HG02852 (cell line): ENCODE measurements around the gene TMEM35A.
"Not testable (repeated sequence)": the region's sequence is repeated elsewhere in the genome, so short reads cannot be mapped to it uniquely, and the experiment has no call there.

ENCODE experiments used
- ATAC-seq: cut with Tn5 transposase; IDR thresholded peaks from one replicate; pipeline ENCODE4 v1.9.1; 2021; ENCODE audit warnings: mild to moderate bottlenecking, moderate library complexity; ENCODE audit not compliant: unreplicated experiment

The TMEM35A gene, protein sequence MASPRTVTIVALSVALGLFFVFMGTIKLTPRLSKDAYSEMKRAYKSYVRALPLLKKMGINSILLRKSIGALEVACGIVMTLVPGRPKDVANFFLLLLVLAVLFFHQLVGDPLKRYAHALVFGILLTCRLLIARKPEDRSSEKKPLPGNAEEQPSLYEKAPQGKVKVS

DNA sequence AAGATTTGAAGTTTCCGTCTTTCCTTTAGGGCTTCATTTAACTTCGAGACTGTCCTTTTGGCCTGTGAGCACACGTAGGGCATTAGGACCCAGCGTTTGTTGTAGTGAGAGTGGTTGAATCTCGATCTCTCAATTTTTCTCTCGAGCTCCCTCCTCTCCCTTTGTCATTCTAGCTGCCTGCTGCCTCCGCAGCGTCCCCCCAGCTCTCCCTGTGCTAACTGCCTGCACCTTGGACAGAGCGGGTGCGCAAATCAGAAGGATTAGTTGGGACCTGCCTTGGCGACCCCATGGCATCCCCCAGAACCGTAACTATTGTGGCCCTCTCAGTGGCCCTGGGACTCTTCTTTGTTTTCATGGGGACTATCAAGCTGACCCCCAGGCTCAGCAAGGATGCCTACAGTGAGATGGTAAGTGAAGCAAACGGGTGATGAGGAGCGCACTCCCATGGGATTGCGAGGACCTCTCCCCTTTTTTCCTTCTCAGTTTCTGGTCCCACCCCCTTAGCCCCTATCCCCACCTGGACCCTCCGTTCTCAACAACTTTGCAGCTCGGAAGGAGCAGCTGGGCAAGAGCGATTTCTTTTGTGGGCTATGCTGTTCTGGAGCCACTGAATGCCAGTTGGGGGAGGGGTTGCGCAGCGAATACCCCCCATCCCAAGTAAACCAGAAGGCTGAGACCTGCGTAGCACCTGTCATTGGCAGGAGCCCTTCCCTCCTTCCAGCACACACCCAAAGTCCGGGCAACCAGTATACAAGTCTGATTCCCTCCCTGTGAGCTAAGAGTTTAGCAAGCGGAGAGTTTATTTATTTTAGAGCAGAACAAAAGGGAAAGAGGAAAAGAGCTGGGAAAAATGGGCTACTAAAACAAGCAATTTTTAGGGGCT, at the start of gene TMEM35A:
Gene TMEM35A, plus strand, starts transcription at position 164 of the 883 bp plus-strand sequence. Its CDS starts 124 bp downstream, at position 288.
- ATAC-seq: no peak

DNA sequence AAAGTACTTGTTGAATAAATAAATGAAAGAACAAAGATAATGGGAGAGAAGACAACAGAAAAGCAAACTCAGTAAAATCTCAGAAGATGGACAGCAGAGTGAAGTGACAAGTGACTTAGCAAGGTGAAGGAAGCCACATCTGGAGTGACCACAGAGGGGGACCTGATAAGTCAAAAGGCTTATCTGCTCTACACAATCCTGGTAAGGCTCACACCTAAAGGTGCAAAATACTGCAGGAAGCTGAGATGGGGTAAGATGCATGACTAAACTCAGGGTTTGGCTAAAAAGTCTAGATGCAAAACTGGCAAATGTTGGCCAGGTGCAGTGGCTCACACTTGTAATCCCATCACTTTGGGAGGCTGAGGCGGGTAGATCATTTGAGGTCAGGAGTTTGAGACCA, 49.0 kb upstream of the TMEM35A start:
- no peak for ATAC-seq

GRCh38 chrX:101037231-101037630, 41.4 kb upstream of the TMEM35A start:
- no peak for ATAC-seq

DNA sequence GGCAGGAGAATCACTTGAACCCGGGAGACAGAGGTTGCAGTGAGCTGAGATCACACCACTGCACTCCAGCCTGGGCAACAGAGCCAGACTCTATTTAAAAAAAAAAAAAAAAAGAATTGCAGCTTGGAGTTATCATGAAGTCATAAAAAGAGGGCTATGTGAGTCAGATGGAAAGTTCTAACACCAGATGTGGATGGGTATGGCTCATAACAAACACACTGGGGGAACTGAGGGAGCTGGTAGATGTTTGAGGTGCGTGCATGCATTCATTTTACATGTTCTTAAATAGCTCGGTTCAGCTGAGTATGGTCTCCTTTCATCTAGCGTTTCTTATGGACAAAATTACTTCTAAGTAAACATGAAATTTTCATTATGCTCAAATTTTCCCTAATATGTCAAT, 38.5 kb upstream of the TMEM35A start:
- no peak for ATAC-seq

DNA sequence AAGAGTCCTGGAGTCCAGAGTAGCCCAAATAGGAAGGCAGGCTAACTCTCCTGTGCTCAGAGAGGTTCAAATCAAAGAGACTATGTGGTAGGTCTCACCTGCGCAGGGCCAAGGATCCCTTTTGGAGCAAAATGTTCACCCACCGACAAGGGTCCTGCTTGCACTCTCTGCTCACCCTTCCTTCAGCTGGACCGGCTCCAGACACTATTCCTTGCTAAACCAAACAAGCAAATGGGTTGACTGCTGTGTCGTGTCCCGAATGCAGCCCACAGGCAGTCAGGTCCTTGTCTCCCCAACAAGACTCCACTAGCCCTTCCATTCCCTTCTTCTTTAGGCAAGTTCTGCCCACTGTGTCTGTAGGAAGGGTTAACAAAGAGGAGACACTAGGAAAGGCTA, 27.5 kb upstream of the TMEM35A start:
- ATAC-seq: peak; percentile 8

GRCh38 chrX:101051549-101052302, 27.0 kb upstream of the TMEM35A start, which contains the start of gene TRMT2B:
Gene TRMT2B (minus strand): TSS chrX:101052111. CDS start chrX:101042289, 9,822 bp downstream.
- ATAC-seq: peak; percentile 94

GRCh38 chrX:101056551-101056950, 22.1 kb upstream of the TMEM35A start:
- not testable (repeated sequence) for ATAC-seq

- peak; percentile 94 for ATAC-seq
Measured at GRCh38 chrX:101057093-101057714, 21.5 kb upstream of the TMEM35A start.

- no peak for ATAC-seq
Measured at GRCh38 chrX:101062176-101062575, 16.5 kb upstream of the TMEM35A start.

GRCh38 chrX:101071582-101071981, 7.1 kb upstream of the TMEM35A start:
- ATAC-seq: no peak

DNA sequence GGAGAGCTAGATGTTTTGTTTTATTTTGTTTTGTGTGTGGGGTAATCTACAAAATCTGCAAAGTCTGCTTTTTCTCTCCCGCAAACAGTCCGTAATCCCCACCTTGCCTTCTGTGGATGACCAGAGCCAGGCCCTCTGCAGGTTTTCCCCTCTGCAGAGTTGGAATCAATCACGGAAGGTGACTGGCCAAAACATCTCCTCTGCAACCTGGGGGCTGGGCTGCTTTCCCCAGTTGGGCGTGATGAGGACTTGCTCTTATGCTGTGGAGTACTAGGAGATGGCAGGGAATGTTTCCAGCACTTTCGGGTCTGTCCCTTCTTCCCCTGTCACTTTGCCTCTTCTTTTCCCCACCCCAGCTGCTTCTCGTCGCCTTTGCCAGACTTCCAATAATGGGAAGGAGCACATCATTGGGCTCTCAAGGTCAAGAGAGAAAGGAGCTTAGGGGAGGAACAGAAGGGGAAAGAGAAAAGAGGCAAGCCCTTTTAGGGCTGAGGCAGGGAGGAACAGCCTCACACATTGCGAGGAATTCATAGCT, 1.1 kb downstream of the TMEM35A start:
- ATAC-seq: no peak

DNA sequence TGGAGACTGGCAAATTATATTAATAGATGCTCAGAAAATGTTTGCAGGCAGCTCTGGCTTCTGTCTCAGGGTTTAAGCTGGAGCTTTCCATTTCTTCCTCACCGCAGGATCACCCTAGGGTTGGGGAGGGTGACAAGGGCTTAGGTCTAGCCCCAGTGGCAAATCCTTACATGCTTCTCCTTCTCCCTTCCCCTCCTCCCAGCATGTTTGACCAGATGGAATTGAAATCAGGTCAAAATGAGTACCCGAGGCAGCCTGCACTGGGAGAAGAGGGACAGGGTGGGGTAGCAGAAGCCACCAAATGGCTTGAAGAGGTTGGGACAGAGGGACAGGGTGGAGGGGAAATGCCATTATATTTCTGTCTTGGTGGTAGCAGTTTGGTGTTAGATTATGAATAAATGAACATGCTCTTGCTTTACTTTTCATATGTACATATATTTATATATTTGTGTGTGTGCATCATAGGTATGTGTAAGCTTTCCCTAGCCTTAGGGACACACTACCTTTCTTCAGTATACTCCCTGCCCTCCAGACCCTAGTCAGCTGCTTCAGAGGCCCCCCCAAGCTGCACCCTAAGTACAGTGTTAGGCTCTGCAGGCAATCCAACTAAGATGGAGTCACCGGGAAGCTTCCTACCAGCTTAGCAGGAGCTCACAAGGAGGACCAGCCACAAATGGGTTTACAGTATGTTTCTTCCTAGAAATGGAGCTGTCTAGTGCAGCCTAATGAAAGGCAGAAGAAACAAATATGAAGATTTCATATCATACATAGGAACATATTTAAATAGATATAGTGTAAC, 1.8 kb downstream of the TMEM35A start:
- no peak for ATAC-seq

GRCh38 chrX:101081231-101081630, 2.6 kb downstream of the TMEM35A start:
- no peak for ATAC-seq

DNA sequence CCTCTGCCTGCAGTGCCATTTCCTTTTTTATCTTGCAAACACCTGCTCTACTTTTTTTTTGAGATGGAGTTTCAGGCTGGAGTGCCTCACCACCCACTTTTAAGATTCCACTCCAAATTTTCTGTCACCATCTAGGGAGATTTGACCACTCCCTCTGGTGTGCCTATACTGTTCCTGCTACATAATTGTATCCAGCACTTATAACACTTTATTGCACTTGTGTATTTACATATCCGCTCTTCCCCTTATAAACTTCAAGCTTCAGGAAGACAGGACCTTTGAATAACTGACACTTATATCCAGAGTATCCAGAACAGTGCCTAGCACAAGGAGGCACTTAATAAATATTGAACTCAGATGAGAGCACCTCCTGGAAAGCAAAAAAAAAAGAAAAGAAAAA, 13.1 kb downstream of the TMEM35A start:
- ATAC-seq: no peak

DNA sequence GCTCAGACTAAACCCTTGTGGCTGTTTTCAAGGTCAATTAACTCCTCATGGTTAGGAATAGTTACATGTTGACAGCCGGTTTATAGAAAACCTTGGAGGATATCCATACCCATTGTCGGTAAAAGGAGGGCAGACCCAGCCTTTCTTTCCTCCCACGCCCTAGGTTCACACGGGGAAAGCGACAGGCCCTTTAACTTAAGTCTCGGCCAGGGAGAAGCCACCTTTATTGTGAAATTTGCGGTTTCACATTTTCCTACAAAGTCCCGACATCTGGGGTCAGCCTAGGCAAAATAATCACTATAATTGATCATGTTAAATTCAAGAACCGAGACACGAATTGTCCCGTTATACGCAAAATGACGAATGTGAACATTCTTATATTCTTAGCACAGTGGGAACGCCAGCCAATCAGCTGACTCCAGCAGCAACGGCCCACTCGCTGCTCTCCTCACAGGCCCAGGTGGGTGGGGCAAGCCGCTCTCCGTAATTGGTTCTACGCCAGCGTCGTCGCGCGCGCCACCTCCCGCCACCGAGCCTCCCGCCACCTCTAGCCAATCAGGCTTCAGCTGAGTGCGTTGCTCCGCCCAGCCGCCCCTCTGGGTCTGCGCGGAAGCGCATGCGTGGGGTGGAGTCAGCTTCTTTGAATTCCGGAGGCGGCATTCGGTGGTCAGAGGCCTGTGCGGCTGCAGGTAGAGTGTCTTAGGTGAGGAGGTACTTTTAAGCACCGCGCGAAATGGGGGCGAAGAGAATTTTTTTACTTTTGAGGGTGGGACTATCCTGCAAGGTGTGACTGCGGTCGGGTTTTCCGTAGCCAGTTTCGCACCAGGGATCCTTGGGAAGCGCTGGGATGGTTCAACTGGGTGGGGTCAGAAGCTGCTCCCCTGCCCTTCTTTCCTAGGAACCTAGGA, 19.1 kb downstream of the TMEM35A start, which contains the start of gene CENPI:
Gene CENPI, plus strand, starts transcription at position 659 of the 908 bp plus-strand sequence. CDS start 2,867 bp downstream, outside the sequence.
- peak; percentile 100 for ATAC-seq

- no peak for ATAC-seq
Measured at GRCh38 chrX:101108284-101108683, 29.6 kb downstream of the TMEM35A start.

GRCh38 chrX:101117701-101118100, 39.0 kb downstream of the TMEM35A start:
- ATAC-seq: no peak

DNA sequence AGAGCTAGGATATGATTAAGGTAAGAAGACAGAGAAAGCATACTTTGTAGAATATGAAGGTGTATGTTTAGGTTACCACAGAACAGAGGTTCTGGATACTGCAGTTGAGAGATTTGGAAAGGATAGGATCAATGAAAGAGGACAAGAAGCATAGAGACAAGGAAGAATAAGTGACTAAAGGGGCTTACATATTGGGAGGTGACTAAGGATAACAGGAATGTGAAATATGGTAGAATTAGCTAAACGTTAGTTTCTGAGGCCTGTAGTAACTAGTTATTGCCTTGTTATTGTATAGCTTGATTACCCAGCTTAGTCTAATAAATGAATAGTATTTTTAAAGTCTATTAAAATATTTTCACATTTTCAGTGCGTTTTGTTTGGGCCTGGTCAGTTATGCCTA, 57.6 kb downstream of the TMEM35A start:
- ATAC-seq: no peak
